Measurements from ENCODE around the gene ASPG. TPM values are rescaled to one million over a fixed set of nuclear protein-coding genes. Genes with fewer than 3 reads are reported as not detected.

Gene ASPG
- total and polyA plus RNA-seq, 2 of the 13 experiments (the other 11 are each of a cell fraction or from before 2014, with no cell fraction given) = not detected

DNA sequence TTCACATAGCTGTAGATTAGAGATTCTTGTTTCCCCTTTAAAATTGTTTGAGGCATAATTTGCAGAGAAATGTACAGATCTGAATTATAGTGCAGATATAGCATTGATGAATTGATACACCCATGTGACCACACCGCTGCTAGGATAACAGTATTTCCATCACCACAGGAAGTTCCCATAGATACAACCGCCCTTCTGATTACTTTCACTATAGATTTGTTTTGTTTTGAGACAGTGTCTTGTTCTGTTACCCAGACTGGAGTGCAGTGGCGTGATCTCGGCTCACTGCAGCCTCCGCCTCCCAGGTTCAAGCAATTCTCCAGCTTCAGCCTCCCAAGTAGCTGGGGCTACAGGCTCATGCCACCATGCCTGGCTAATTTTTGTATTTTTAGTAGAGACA lies 8.8 kb upstream of the ASPG start:
- H3K79me2 ChIP-seq (ENCODE audit: insufficient read depth, low read length) = no peaks in the 10 kb centered on the region
- peaks cover 0 to 19% of the 10 kb centered on the region in 2 experiments; a peak in 3 of 5 replicates for H3K27me3 ChIP-seq (ENCODE audit: control insufficient read depth in 1 of 2, insufficient read depth in 2 of 2, low read length in 2 of 2)
- POLR2A ChIA-PET = no interaction called here
- peaks cover 7% of the 10 kb centered on the region; the same call in 1 of the 2 replicates for H3K9me3 ChIP-seq (ENCODE audit: low read length)
- intact Hi-C loops (cut with micrococcal nuclease; ENCODE audit: unreplicated experiment) = no loop called here
- no peaks in the 10 kb centered on the region for H4K20me1 ChIP-seq (ENCODE audit: insufficient read depth, low read length)
- H3K27ac ChIP-seq (ENCODE audit: extremely low read length, insufficient read depth, low read length) = no peak overlapping the region
- H3K9ac ChIP-seq (ENCODE audit: insufficient read depth, low read depth, low read length) = no peak overlapping the region
- 7% methylated on average over 5 of the region's 5 CpGs for WGBS (ENCODE audit: low lambda C conversion rate)
- no peak overlapping the region for H2AFZ ChIP-seq (ENCODE audit: low read length)
- H3K4me1 ChIP-seq (ENCODE audit: insufficient read depth, low read length) = no peaks in the 10 kb centered on the region
- no peak for ATAC-seq
- FAIRE-seq = no peak
- H3K4me3 ChIP-seq (replicated peaks in 1 of 3; ENCODE audit: insufficient read depth in 1 of 3, low read depth in 2 of 3, low read length in 3 of 3) = no peak overlapping the region
- CTCF ChIA-PET (ENCODE audit: low intra/inter-chr PET ratio, low total read pairs) = interaction anchor here (1.4 to 2.8 kb wide), 2 partner anchors 53 to 60 kb away, joined by 4 to 37 read pairs; no protein-coding TSS in a partner anchor
- DNase-seq (ENCODE audit: low spot score) = no peak
- BruUV-seq (replicated peaks) = no TSS peak
- in situ Hi-C loops (cut with HindIII; ENCODE audit: extremely low pct_ligation_motif_present, low pct_unique_long_range_greater_than_20kb) = no loop called here
- H3K4me2 ChIP-seq (ENCODE audit: low read depth, low read length) = no peak overlapping the region
- no peaks in the 10 kb centered on the region for H3K36me3 ChIP-seq (replicated peaks in 1 of 2; ENCODE audit: control insufficient read depth in 1 of 2, insufficient read depth in 2 of 2, low read length in 2 of 2)
- TF ChIP-seq ZNF549 (CRISPR knock-in tag; IDR thresholded peaks at IDR 0.05) (no peak), ZNF530 (CRISPR knock-in tag; IDR thresholded peaks at IDR 0.05; ENCODE audit: low read depth) (no peak), DR1 (CRISPR knock-in tag; IDR thresholded peaks at IDR 0.05) (no peak), HMG20B (CRISPR knock-in tag; conservative IDR thresholded peaks at IDR 0.05) (no peak), PTBP1 (IDR thresholded peaks at IDR 0.05; ENCODE audit: low read depth, low read length, poor library complexity, severe bottlenecking) (no peak), ZFP41 (CRISPR knock-in tag; IDR thresholded peaks at IDR 0.05; ENCODE audit: borderline replicate concordance) (no peak), YY1 (IDR thresholded peaks at IDR 0.05; ENCODE audit: insufficient read depth, insufficient replicate concordance, low read depth, low read length) (no peak), MAFG (CRISPR knock-in tag; IDR thresholded peaks at IDR 0.05) (no peak), LCORL (IDR thresholded peaks at IDR 0.05) (no peak), LCORL (CRISPR knock-in tag; IDR thresholded peaks at IDR 0.05) (no peak), ZNF841 (CRISPR knock-in tag; IDR thresholded peaks at IDR 0.05; ENCODE audit: borderline replicate concordance) (no peak), ZNF205 (CRISPR knock-in tag; IDR thresholded peaks at IDR 0.05) (no peak)
- TF ChIP-seq, protein P1, sequence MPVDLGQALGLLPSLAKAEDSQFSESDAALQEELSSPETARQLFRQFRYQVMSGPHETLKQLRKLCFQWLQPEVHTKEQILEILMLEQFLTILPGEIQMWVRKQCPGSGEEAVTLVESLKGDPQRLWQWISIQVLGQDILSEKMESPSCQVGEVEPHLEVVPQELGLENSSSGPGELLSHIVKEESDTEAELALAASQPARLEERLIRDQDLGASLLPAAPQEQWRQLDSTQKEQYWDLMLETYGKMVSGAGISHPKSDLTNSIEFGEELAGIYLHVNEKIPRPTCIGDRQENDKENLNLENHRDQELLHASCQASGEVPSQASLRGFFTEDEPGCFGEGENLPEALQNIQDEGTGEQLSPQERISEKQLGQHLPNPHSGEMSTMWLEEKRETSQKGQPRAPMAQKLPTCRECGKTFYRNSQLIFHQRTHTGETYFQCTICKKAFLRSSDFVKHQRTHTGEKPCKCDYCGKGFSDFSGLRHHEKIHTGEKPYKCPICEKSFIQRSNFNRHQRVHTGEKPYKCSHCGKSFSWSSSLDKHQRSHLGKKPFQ (CRISPR knock-in tag; IDR thresholded peaks at IDR 0.05; ENCODE audit: insufficient replicate concordance) = no peak
- TF ChIP-seq, protein P2, sequence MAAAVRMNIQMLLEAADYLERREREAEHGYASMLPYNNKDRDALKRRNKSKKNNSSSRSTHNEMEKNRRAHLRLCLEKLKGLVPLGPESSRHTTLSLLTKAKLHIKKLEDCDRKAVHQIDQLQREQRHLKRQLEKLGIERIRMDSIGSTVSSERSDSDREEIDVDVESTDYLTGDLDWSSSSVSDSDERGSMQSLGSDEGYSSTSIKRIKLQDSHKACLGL (CRISPR knock-in tag; IDR thresholded peaks at IDR 0.05) = no peak
- TF ChIP-seq, protein P3, sequence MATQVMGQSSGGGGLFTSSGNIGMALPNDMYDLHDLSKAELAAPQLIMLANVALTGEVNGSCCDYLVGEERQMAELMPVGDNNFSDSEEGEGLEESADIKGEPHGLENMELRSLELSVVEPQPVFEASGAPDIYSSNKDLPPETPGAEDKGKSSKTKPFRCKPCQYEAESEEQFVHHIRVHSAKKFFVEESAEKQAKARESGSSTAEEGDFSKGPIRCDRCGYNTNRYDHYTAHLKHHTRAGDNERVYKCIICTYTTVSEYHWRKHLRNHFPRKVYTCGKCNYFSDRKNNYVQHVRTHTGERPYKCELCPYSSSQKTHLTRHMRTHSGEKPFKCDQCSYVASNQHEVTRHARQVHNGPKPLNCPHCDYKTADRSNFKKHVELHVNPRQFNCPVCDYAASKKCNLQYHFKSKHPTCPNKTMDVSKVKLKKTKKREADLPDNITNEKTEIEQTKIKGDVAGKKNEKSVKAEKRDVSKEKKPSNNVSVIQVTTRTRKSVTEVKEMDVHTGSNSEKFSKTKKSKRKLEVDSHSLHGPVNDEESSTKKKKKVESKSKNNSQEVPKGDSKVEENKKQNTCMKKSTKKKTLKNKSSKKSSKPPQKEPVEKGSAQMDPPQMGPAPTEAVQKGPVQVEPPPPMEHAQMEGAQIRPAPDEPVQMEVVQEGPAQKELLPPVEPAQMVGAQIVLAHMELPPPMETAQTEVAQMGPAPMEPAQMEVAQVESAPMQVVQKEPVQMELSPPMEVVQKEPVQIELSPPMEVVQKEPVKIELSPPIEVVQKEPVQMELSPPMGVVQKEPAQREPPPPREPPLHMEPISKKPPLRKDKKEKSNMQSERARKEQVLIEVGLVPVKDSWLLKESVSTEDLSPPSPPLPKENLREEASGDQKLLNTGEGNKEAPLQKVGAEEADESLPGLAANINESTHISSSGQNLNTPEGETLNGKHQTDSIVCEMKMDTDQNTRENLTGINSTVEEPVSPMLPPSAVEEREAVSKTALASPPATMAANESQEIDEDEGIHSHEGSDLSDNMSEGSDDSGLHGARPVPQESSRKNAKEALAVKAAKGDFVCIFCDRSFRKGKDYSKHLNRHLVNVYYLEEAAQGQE (IDR thresholded peaks at IDR 0.05; ENCODE audit: borderline replicate concordance in 1 of 2, low read depth in 1 of 2, low read length in 2 of 2) = no peak

Data from HepG2 (cell line).